Measurements from ENCODE around the gene NTN4. TPM values are rescaled to one million over a fixed set of nuclear protein-coding genes. Genes with fewer than 3 reads are reported as not detected.

NTN4 gene
- total RNA-seq, 4 donors from 2014 or later = 30.8 to 50.6 (median 32.2) TPM

GRCh38 chr12:95629392-95629791, 161.2 kb downstream of the NTN4 start:
- Histone ChIP-seq H3K27me3 (no peaks in the 10 kb centered on the region), H3K27ac (no peak overlapping the region), H3K36me3 (no peaks in the 10 kb centered on the region), H3K9me3 (no peaks in the 10 kb centered on the region), H3K4me1 (peaks cover 0 to 14% (median 0%) of the 10 kb centered on the region in 4 donors), H3K4me3 (no peak overlapping the region)
- TF ChIP-seq POLR2A (IDR thresholded peaks at IDR 0.05) = no peak
- no peak for TF ChIP-seq CTCF (IDR thresholded peaks at IDR 0.05)
- no peak for TF ChIP-seq EP300 (IDR thresholded peaks at IDR 0.05)
- 51% methylated on average over 3 of the region's 3 CpGs for WGBS, 2 donors
- DNase-seq (ENCODE audit: low spot score in 2 of 2) = no peak

- no peaks in the 10 kb centered on the region for H3K36me3 ChIP-seq
- no peak overlapping the region for H3K27ac ChIP-seq
- no peak for DNase-seq (ENCODE audit: low spot score in 2 of 2)
- H3K9me3 ChIP-seq = no peaks in the 10 kb centered on the region
- 68 to 76% methylated on average over 5 of the region's 5 CpGs for WGBS, 2 donors
- no peaks in the 10 kb centered on the region for H3K4me1 ChIP-seq
- H3K4me3 ChIP-seq = no peak overlapping the region
- H3K27me3 ChIP-seq = no peaks in the 10 kb centered on the region
- TF ChIP-seq EP300 (IDR thresholded peaks at IDR 0.05) (no peak), CTCF (IDR thresholded peaks at IDR 0.05) (no peak)
These were observed 163.7 kb downstream of the NTN4 start for GRCh38 chr12:95626854-95627253.

GRCh38 chr12:95625012-95625411, 165.6 kb downstream of the NTN4 start:
- 75 to 79% methylated on average over 4 of the region's 4 CpGs for WGBS, 2 donors
- no peak overlapping the region for H3K27ac ChIP-seq
- H3K27me3 ChIP-seq = no peaks in the 10 kb centered on the region
- no peak overlapping the region for H3K4me3 ChIP-seq
- no peak for TF ChIP-seq EP300 (IDR thresholded peaks at IDR 0.05)
- no peak for TF ChIP-seq CTCF (IDR thresholded peaks at IDR 0.05)
- no peak for TF ChIP-seq POLR2A (IDR thresholded peaks at IDR 0.05)
- no peaks in the 10 kb centered on the region for H3K4me1 ChIP-seq
- H3K9me3 ChIP-seq = no peaks in the 10 kb centered on the region
- no peak for DNase-seq (ENCODE audit: low spot score in 2 of 2)
- no peaks in the 10 kb centered on the region for H3K36me3 ChIP-seq

- 59% methylated on average over 7 of the region's 7 CpGs for WGBS, 2 donors
- DNase-seq (ENCODE audit: low spot score in 2 of 2) = no peak
- Histone ChIP-seq H3K4me1 (no peaks in the 10 kb centered on the region), H3K4me3 (no peak overlapping the region), H3K36me3 (no peaks in the 10 kb centered on the region), H3K9me3 (no peaks in the 10 kb centered on the region), H3K27ac (peak overlapping the region in 1 of 4 donors; percentile 37), H3K27me3 (no peaks in the 10 kb centered on the region)
- TF ChIP-seq CTCF (IDR thresholded peaks at IDR 0.05) (no peak), EP300 (IDR thresholded peaks at IDR 0.05) (peak in 1 of 2 donors; percentile 43), POLR2A (IDR thresholded peaks at IDR 0.05) (no peak)
These were observed 166.0 kb downstream of the NTN4 start for GRCh38 chr12:95624589-95624988.

GRCh38 chr12:95623554-95624170, 166.9 kb downstream of the NTN4 start:
- Histone ChIP-seq H3K27ac (no peak overlapping the region), H3K4me3 (no peak overlapping the region), H3K4me1 (no peaks in the 10 kb centered on the region), H3K9me3 (no peaks in the 10 kb centered on the region), H3K36me3 (no peaks in the 10 kb centered on the region), H3K27me3 (no peaks in the 10 kb centered on the region)
- TF ChIP-seq EP300 (IDR thresholded peaks at IDR 0.05) = no peak
- peak; percentile 28 to 57 (median 50) for TF ChIP-seq CTCF (IDR thresholded peaks at IDR 0.05)
- TF ChIP-seq POLR2A (IDR thresholded peaks at IDR 0.05) = no peak
- peak; percentile 18 to 27 for DNase-seq (ENCODE audit: low spot score in 2 of 2)
- 65 to 67% methylated on average over 18 of the region's 18 CpGs for WGBS, 2 donors
